Small intestine (tissue), 7 donors: Measurements from ENCODE around the gene MAP2. TPM values are rescaled to one million over a fixed set of nuclear protein-coding genes. Genes with fewer than 3 reads are reported as not detected.

ENCODE experiments used
- DNase-seq, 2 donors: peaks; one replicate each; pipeline versions ENCODE4 v3.0.0 to v3.0.0-alpha.2; 2013
- FAIRE-seq: peaks from 2 replicates; lab custom pipeline; 2012; peaks lifted over from hg19 to GRCh38; lab: Jason Lieb, UNC
- H3K27ac ChIP-seq, 3 donors: one replicate each; pipeline ENCODE4 v1.5.1; 2013; ENCODE audit warnings: low read length in 2 of 3, mild to moderate bottlenecking in 2 of 3, control low read depth in 1 of 3, inconsistent platforms in 1 of 3, low read depth in 1 of 3, moderate library complexity in 1 of 3
- H3K27me3 ChIP-seq, 3 donors: one replicate each; pipeline ENCODE4 v1.6.1; 2013; ENCODE audit warnings: low read length in 3 of 3, inconsistent platforms in 1 of 3; ENCODE audit not compliant: control insufficient read depth in 3 of 3, insufficient read depth in 3 of 3
- H3K36me3 ChIP-seq, 3 donors: one replicate each; pipeline ENCODE4 v1.6.1; 2013; ENCODE audit warnings: low read length in 3 of 3, inconsistent platforms in 1 of 3, low read depth in 1 of 3, mild to moderate bottlenecking in 1 of 3, moderate library complexity in 1 of 3; ENCODE audit not compliant: control insufficient read depth in 3 of 3, insufficient read depth in 2 of 3
- H3K4me1 ChIP-seq, 3 donors: one replicate each; pipeline ENCODE4 v1.6.1; 2013; ENCODE audit warnings: low read length in 2 of 3, inconsistent platforms in 1 of 3, low read depth in 1 of 3, mild to moderate bottlenecking in 1 of 3, moderate library complexity in 1 of 3; ENCODE audit not compliant: control insufficient read depth in 3 of 3, insufficient read depth in 2 of 3
- H3K4me3 ChIP-seq, 3 donors: one replicate each; pipeline ENCODE4 v1.5.1; 2013; ENCODE audit warnings: low read length in 3 of 3, control low read depth in 1 of 3, inconsistent platforms in 1 of 3, low read depth in 1 of 3, mild to moderate bottlenecking in 1 of 3, moderate library complexity in 1 of 3
- H3K9me3 ChIP-seq, 2 donors: one replicate each; pipeline ENCODE4 v1.6.1; 2013; ENCODE audit warnings: low read depth in 1 of 2, low read length in 1 of 2; ENCODE audit not compliant: control insufficient read depth in 2 of 2, insufficient read depth in 1 of 2
- WGBS, 3 donors: extraction: QIAGEN DNeasy Blood & Tissue Kit; methylation state at CpG; one replicate each; pipeline ENCODE4 v1.1.7; 2013; 5-methylcytosine and 5-hydroxymethylcytosine counted together
- polyA plus RNA-seq, 4 donors: library from polyadenylated mRNA; stranded (reverse) in 3 of 4; unstranded in 1 of 4; fragments of 200-250 nt in 3 of 4; fragments of 120-200 nt in 1 of 4; gene quantifications; one replicate each; pipeline versions ENCODE4 v1.2.1 to v1.2.3, GENCODE V29; 2013
- donor health status: healthy with polysubstance abuse.
- donor health status: control.
- donor health status: control.
- donor health status: Bipolar disorder and iron deficiency.
- donor health status: healthy.

Gene MAP2
- polyA plus RNA-seq, 4 donors: 0.22 to 3.2 (median 1.6) TPM

- no peak for DNase-seq
- WGBS, 3 donors: 21 to 36% (median 28%) methylated on average over 1 of the region's 1 CpG
- no peaks in the 10 kb centered on the region for H3K9me3 ChIP-seq
- no peaks in the 10 kb centered on the region for H3K4me1 ChIP-seq
- H3K4me3 ChIP-seq: no peak overlapping the region
- H3K27ac ChIP-seq: no peak overlapping the region
- no peak for FAIRE-seq
- no peaks in the 10 kb centered on the region for H3K36me3 ChIP-seq
- H3K27me3 ChIP-seq: no peaks in the 10 kb centered on the region
Measured at GRCh38 chr2:209685340-209685739, 261.5 kb downstream of the MAP2 start.

DNA sequence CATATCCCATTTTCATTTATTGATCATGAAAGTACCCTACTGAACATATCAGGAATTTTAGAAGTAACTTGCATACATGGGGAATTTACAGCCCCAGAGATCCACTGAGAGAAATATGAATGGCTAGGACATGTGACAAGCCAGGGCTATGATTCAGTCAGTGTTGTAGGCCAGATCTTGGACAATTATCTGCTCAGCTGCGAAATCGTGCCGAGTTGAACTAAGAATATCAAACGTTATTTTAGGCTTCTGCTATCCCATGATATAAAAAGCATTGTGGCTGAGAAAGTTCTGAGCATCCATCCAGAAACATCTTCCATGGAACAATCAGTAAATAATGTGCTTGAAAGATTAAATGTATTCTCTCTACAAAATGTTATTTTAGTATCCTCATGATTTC is 262.1 kb downstream of the MAP2 start:
- Histone ChIP-seq H3K27me3 (no peaks in the 10 kb centered on the region), H3K27ac (no peak overlapping the region), H3K4me1 (no peaks in the 10 kb centered on the region), H3K9me3 (no peaks in the 10 kb centered on the region), H3K36me3 (no peaks in the 10 kb centered on the region), H3K4me3 (no peak overlapping the region)
- DNase-seq: no peak
- FAIRE-seq: no peak
- WGBS, 3 donors: 77 to 84% (median 82%) methylated on average over 4 of the region's 4 CpGs

GRCh38 chr2:209686448-209686847 is 262.6 kb downstream of the MAP2 start:
- FAIRE-seq: no peak
- no peak for DNase-seq
- no peaks in the 10 kb centered on the region for H3K4me1 ChIP-seq
- no peak overlapping the region for H3K4me3 ChIP-seq
- WGBS, 3 donors: 52 to 70% (median 65%) methylated on average over 2 of the region's 2 CpGs
- H3K27me3 ChIP-seq: no peaks in the 10 kb centered on the region
- H3K36me3 ChIP-seq: no peaks in the 10 kb centered on the region
- H3K9me3 ChIP-seq: no peaks in the 10 kb centered on the region
- no peak overlapping the region for H3K27ac ChIP-seq

DNA sequence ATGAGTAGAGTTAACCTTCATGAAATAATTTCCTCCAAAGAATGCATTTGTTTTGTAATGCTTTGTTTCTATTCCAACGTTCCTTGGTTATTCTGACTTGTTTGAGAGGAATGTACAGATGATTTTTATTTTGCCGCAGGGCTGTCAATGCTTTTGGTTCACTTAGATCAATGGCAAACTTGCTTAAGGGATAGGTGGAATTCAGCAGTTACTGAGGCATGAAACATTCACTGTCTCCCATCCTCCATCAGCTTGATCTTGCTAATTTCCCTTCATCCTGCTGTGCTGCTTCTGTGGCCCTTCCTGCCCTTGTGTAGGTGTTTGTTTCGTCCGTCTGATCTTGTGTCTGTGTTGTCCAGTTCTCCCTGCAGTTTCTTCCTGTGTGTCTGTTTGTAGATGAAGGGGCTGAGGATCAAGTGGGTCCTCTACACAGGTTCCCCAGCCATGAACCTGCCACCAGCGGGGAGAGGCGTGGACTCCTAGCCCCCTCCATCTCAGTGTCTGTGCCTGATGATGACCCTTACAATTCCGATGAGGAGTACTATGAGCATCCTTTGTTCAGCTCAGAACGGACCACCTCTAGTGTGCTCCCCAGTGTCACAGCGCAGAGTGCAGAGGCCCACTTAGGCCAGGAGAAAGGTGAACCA is 263.6 kb downstream of the MAP2 start:
- no peaks in the 10 kb centered on the region for H3K27me3 ChIP-seq
- WGBS, 3 donors: 84 to 87% (median 85%) methylated on average over 9 of the region's 9 CpGs
- DNase-seq (no peak), FAIRE-seq (no peak)
- no peaks in the 10 kb centered on the region for H3K36me3 ChIP-seq
- no peak overlapping the region for H3K4me3 ChIP-seq
- H3K27ac ChIP-seq: no peak overlapping the region
- no peaks in the 10 kb centered on the region for H3K4me1 ChIP-seq
- no peaks in the 10 kb centered on the region for H3K9me3 ChIP-seq

DNA sequence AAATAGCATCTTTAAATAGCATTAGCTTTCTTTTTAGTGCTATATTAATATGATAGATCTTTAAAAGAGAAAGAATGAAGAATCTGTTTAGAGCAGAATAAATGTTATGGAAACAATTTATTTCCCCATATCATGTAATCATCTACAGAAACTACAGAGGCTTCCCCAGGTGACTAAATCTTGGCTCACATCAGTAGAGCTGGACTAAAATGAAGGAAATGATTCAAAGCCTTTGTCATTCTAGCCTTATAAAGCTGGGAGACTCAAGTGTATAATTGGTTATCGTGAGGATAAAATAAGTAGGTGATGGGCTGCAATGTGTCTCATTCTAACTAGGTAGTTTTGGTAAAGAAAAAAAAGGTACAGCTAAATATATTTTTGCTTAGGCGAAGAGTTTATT is 264.5 kb downstream of the MAP2 start:
- 86 to 92% (median 90%) methylated on average over 2 of the region's 2 CpGs for WGBS, 3 donors
- no peak for DNase-seq
- no peak overlapping the region for H3K27ac ChIP-seq
- H3K36me3 ChIP-seq: no peaks in the 10 kb centered on the region
- H3K9me3 ChIP-seq: no peaks in the 10 kb centered on the region
- no peak for FAIRE-seq
- H3K4me3 ChIP-seq: no peak overlapping the region
- no peaks in the 10 kb centered on the region for H3K27me3 ChIP-seq
- H3K4me1 ChIP-seq: no peaks in the 10 kb centered on the region

DNA sequence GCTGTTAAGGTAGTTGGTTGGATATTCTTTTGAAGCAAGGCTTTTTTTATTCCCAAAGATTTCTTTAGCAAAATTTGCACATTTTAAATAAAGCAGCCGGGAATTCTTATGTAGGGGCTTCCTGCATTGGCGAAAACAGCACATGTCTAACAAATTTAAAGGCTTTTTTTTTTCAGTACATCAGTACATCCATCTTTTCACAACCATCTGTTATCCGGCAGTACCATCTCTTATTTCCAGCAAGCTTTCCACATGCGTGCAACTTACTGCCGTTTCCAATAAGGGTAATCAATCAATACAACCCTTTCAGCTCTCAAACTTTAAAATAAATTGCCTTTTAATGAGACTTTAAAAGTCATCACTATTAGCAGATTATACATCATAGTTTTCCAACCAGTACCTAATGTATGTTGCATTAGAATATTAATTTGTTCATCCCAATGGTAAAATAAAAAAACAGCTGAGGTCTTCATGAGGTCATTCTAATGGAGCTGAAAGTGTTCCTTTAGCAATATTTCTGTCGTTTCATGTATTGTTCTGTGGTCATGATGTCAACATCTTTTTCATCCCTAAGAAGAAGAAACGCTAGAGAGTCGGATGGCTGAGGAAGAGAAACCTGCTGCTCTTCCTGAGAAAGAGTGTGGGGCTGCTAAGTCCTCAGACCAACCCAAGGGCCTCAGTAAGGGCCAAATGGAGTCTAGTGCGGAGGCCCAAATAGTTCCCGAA is 266.3 kb downstream of the MAP2 start:
- Histone ChIP-seq H3K4me3 (no peak overlapping the region), H3K36me3 (no peaks in the 10 kb centered on the region), H3K4me1 (no peaks in the 10 kb centered on the region), H3K27me3 (no peaks in the 10 kb centered on the region), H3K9me3 (no peaks in the 10 kb centered on the region), H3K27ac (no peak overlapping the region)
- no peak for FAIRE-seq
- DNase-seq: no peak
- 82 to 86% (median 82%) methylated on average over 10 of the region's 10 CpGs for WGBS, 3 donors

DNA sequence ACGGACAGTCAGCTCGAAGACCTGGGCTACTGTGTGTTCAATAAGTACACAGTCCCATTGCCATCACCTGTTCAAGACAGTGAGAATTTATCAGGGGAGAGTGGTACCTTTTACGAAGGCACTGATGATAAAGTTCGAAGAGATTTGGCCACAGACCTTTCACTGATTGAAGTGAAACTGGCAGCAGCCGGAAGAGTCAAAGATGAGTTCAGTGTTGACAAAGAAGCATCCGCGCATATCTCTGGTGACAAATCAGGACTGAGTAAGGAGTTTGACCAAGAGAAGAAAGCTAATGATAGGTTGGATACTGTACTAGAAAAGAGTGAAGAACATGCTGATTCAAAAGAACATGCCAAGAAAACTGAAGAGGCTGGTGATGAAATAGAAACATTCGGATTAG is 270.9 kb downstream of the MAP2 start:
- Histone ChIP-seq H3K4me1 (no peaks in the 10 kb centered on the region), H3K36me3 (no peaks in the 10 kb centered on the region), H3K27ac (no peak overlapping the region), H3K9me3 (no peaks in the 10 kb centered on the region), H3K27me3 (no peaks in the 10 kb centered on the region), H3K4me3 (no peak overlapping the region)
- FAIRE-seq: no peak
- WGBS, 3 donors: 90% methylated on average over 8 of the region's 8 CpGs
- no peak for DNase-seq

DNA sequence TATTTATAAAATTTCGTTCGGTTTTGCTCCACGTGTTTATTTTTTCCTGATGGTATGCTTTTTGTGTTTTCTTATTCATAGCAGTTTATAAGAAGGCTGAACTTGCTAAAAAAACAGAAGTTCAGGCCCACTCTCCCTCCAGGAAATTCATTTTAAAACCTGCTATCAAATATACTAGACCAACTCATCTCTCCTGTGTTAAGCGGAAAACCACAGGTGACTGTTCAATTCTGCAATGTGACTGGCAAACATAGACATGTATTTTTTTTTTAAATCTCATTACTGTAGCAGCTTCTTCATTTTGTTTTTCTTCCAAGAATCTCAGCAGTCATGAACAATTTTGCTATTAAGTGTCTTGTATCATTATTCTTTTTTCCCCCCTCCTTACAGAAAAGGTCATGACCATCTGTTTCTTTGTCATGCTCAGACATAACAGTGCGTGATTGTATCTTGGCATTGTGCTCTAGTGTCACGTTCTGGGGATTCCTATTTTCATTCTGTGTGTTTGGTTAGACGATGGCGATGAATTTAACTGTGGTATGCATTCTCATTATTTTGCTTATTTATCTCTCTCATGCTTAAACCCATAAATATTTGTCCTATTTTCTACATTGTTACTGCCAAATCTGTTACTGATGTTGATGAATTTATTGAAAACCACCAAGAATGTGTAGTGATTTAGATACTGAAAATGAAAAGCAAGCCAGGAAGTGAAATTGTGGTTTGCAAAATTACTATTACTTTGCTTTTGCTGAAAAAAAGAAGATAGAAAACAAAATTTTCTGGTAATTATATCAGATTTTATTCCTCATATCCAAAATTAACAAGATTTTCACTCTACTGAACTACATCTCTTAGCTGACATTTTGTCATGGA is 273.2 kb downstream of the MAP2 start:
- Histone ChIP-seq H3K4me1 (no peaks in the 10 kb centered on the region), H3K27me3 (no peaks in the 10 kb centered on the region), H3K27ac (no peak overlapping the region), H3K4me3 (no peak overlapping the region), H3K36me3 (no peaks in the 10 kb centered on the region), H3K9me3 (no peaks in the 10 kb centered on the region)
- 53 to 74% (median 63%) methylated on average over 8 of the region's 8 CpGs for WGBS, 3 donors
- DNase-seq (no peak), FAIRE-seq (no peak)
